HG02943 (cell line): ENCODE measurements around the gene AFF1.
A peak's percentile ranks its signal among the peaks of the same experiment; 100 is the strongest.

Experiments used
- ATAC-seq: cut with Tn5 transposase; IDR thresholded peaks from one replicate; pipeline ENCODE4 v1.9.1; 2021; ENCODE audit warnings: mild to moderate bottlenecking, low read depth, moderate library complexity; ENCODE audit not compliant: unreplicated experiment

Gene AFF1

GRCh38 chr4:86947501-86948120 lies 12.8 kb downstream of the AFF1 start:
- ATAC-seq: no peak

- no peak for ATAC-seq
Measured at GRCh38 chr4:86948276-86948675, 13.5 kb downstream of the AFF1 start.

GRCh38 chr4:86950831-86951525 lies 16.2 kb downstream of the AFF1 start:
- ATAC-seq: no peak

- ATAC-seq: no peak
Measured at GRCh38 chr4:86955888-86956451, 21.2 kb downstream of the AFF1 start.

- no peak for ATAC-seq
Measured at GRCh38 chr4:86957215-86957614, 22.4 kb downstream of the AFF1 start.

- ATAC-seq: no peak
Measured at GRCh38 chr4:86959588-86960500, 25.0 kb downstream of the AFF1 start.

- no peak for ATAC-seq
Measured at GRCh38 chr4:86960557-86960961, 25.7 kb downstream of the AFF1 start.

GRCh38 chr4:86961116-86961515 lies 26.3 kb downstream of the AFF1 start:
- ATAC-seq: no peak

- ATAC-seq: peak; percentile 85
Measured at GRCh38 chr4:86961605-86962295, 26.9 kb downstream of the AFF1 start.

- no peak for ATAC-seq
Measured at GRCh38 chr4:86963697-86964096, 28.9 kb downstream of the AFF1 start.

GRCh38 chr4:86965019-86965976 lies 30.5 kb downstream of the AFF1 start:
- no peak for ATAC-seq

GRCh38 chr4:86967073-86967472 lies 32.3 kb downstream of the AFF1 start:
- ATAC-seq: no peak

GRCh38 chr4:86967798-86968197 lies 33.0 kb downstream of the AFF1 start:
- no peak for ATAC-seq

- no peak for ATAC-seq
Measured at GRCh38 chr4:86968547-86968946, 33.7 kb downstream of the AFF1 start.

- no peak for ATAC-seq
Measured at GRCh38 chr4:86970447-86971354, 35.9 kb downstream of the AFF1 start.

- no peak for ATAC-seq
Measured at GRCh38 chr4:86971355-86971683, 36.5 kb downstream of the AFF1 start.

- ATAC-seq: no peak
Measured at GRCh38 chr4:86972997-86973396, 38.2 kb downstream of the AFF1 start.

- ATAC-seq: no peak
Measured at GRCh38 chr4:86973668-86974067, 38.9 kb downstream of the AFF1 start.
